ENCODE measurements around the gene PEF1. TPM values are rescaled to one million over a fixed set of nuclear protein-coding genes. Genes with fewer than 3 reads are reported as not detected.

The PEF1 gene
- polyA plus RNA-seq, 2 donors = 38.6 to 62.0 TPM

- no peaks in the 10 kb centered on the region for H3K27me3 ChIP-seq (ENCODE audit: control insufficient read depth in 1 of 2, insufficient read depth in 2 of 2, low read length in 2 of 2)
- no peaks in the 10 kb centered on the region for H3K9me3 ChIP-seq (ENCODE audit: control insufficient read depth in 2 of 2, insufficient read depth in 1 of 2, low read depth in 1 of 2, low read length in 1 of 2)
- peak overlapping the region; percentile 40 to 66 for H3K27ac ChIP-seq (ENCODE audit: low read depth in 2 of 2, low read length in 1 of 2)
- H3K36me3 ChIP-seq (ENCODE audit: control insufficient read depth in 2 of 2, insufficient read depth in 2 of 2, low read length in 1 of 2) = peaks cover 0 to 7% of the 10 kb centered on the region in 2 donors
- WGBS, 2 donors = 58 to 63% methylated on average over 12 to 13 of the region's 13 CpGs
- H3K4me1 ChIP-seq (ENCODE audit: control insufficient read depth in 2 of 2, insufficient read depth in 2 of 2, low read length in 1 of 2) = peaks cover 2 to 13% of the 10 kb centered on the region in 2 donors
- no peak overlapping the region for H3K4me3 ChIP-seq (ENCODE audit: low read depth in 1 of 2, low read length in 2 of 2)
These were observed 60.4 kb downstream of the PEF1 start for GRCh38 chr1:31583995-31584868.

GRCh38 chr1:31583082-31583994, 61.3 kb downstream of the PEF1 start:
- Histone ChIP-seq H3K36me3 (ENCODE audit: control insufficient read depth in 2 of 2, insufficient read depth in 2 of 2, low read length in 1 of 2) (peaks cover 0 to 7% of the 10 kb centered on the region in 2 donors), H3K27ac (ENCODE audit: low read depth in 2 of 2, low read length in 1 of 2) (peak overlapping the region; percentile 40 to 61), H3K9me3 (ENCODE audit: control insufficient read depth in 2 of 2, insufficient read depth in 1 of 2, low read depth in 1 of 2, low read length in 1 of 2) (no peaks in the 10 kb centered on the region), H3K4me1 (ENCODE audit: control insufficient read depth in 2 of 2, insufficient read depth in 2 of 2, low read length in 1 of 2) (peaks cover 2 to 10% of the 10 kb centered on the region in 2 donors), H3K27me3 (ENCODE audit: control insufficient read depth in 1 of 2, insufficient read depth in 2 of 2, low read length in 2 of 2) (no peaks in the 10 kb centered on the region), H3K4me3 (ENCODE audit: low read depth in 1 of 2, low read length in 2 of 2) (no peak overlapping the region)
- WGBS, 2 donors = 71 to 75% methylated on average over 16 of the region's 16 CpGs

- H3K27me3 ChIP-seq (ENCODE audit: control insufficient read depth in 1 of 2, insufficient read depth in 2 of 2, low read length in 2 of 2) = no peaks in the 10 kb centered on the region
- no peaks in the 10 kb centered on the region for H3K9me3 ChIP-seq (ENCODE audit: control insufficient read depth in 2 of 2, insufficient read depth in 1 of 2, low read depth in 1 of 2, low read length in 1 of 2)
- peaks cover 2 to 5% of the 10 kb centered on the region in 2 donors for H3K4me1 ChIP-seq (ENCODE audit: control insufficient read depth in 2 of 2, insufficient read depth in 2 of 2, low read length in 1 of 2)
- 72 to 79% methylated on average over 12 of the region's 12 CpGs for WGBS, 2 donors
- H3K27ac ChIP-seq (ENCODE audit: low read depth in 2 of 2, low read length in 1 of 2) = peak overlapping the region; percentile 21 to 61
- H3K36me3 ChIP-seq (ENCODE audit: control insufficient read depth in 2 of 2, insufficient read depth in 2 of 2, low read length in 1 of 2) = peaks cover 0 to 7% of the 10 kb centered on the region in 2 donors
- H3K4me3 ChIP-seq (ENCODE audit: low read depth in 1 of 2, low read length in 2 of 2) = no peak overlapping the region
These were observed 62.6 kb downstream of the PEF1 start for GRCh38 chr1:31581821-31582810.

- Histone ChIP-seq H3K27me3 (ENCODE audit: control insufficient read depth in 1 of 2, insufficient read depth in 2 of 2, low read length in 2 of 2) (no peaks in the 10 kb centered on the region), H3K9me3 (ENCODE audit: control insufficient read depth in 2 of 2, insufficient read depth in 1 of 2, low read depth in 1 of 2, low read length in 1 of 2) (no peaks in the 10 kb centered on the region), H3K36me3 (ENCODE audit: control insufficient read depth in 2 of 2, insufficient read depth in 2 of 2, low read length in 1 of 2) (peaks cover 0 to 7% of the 10 kb centered on the region in 2 donors), H3K4me1 (ENCODE audit: control insufficient read depth in 2 of 2, insufficient read depth in 2 of 2, low read length in 1 of 2) (peaks cover 0 to 7% of the 10 kb centered on the region in 2 donors), H3K27ac (ENCODE audit: low read depth in 2 of 2, low read length in 1 of 2) (peak overlapping the region; percentile 74 to 79), H3K4me3 (ENCODE audit: low read depth in 1 of 2, low read length in 2 of 2) (no peak overlapping the region)
- 75 to 80% methylated on average over 15 of the region's 15 CpGs for WGBS, 2 donors
These were observed 63.6 kb downstream of the PEF1 start for GRCh38 chr1:31580891-31581603.

GRCh38 chr1:31580513-31580870, 64.2 kb downstream of the PEF1 start:
- H3K36me3 ChIP-seq (ENCODE audit: control insufficient read depth in 2 of 2, insufficient read depth in 2 of 2, low read length in 1 of 2) = peaks cover 0 to 5% of the 10 kb centered on the region in 2 donors
- WGBS, 2 donors = 55 to 62% methylated on average over 5 of the region's 5 CpGs
- peak overlapping the region; percentile 74 to 79 for H3K27ac ChIP-seq (ENCODE audit: low read depth in 2 of 2, low read length in 1 of 2)
- peaks cover 5 to 11% of the 10 kb centered on the region in 2 donors for H3K4me1 ChIP-seq (ENCODE audit: control insufficient read depth in 2 of 2, insufficient read depth in 2 of 2, low read length in 1 of 2)
- H3K4me3 ChIP-seq (ENCODE audit: low read depth in 1 of 2, low read length in 2 of 2) = no peak overlapping the region
- no peaks in the 10 kb centered on the region for H3K27me3 ChIP-seq (ENCODE audit: control insufficient read depth in 1 of 2, insufficient read depth in 2 of 2, low read length in 2 of 2)
- no peaks in the 10 kb centered on the region for H3K9me3 ChIP-seq (ENCODE audit: control insufficient read depth in 2 of 2, insufficient read depth in 1 of 2, low read depth in 1 of 2, low read length in 1 of 2)

Other genes starting within 250 kb of the PEF1 start
- gene SERINC2, start 231.7 kb downstream of the PEF1 start, polyA plus RNA-seq = 100 to 1,000 TPM in 1 of 2 donors, 10 to 100 TPM in 1; 84.2 to 119 TPM
- gene TINAGL1, start 68.4 kb downstream of the PEF1 start, polyA plus RNA-seq = 10 to 100 TPM; 16.4 to 20.0 TPM
- under 1 TPM in 1 of 2 donors, not detected in 1; 0.02 TPM for gene HCRTR1, start 27.2 kb downstream of the PEF1 start, polyA plus RNA-seq
- 10 to 100 TPM; 12.2 to 25.2 TPM for gene COL16A1, start 59.1 kb upstream of the PEF1 start, polyA plus RNA-seq
- gene ADGRB2, start 119.5 kb upstream of the PEF1 start, polyA plus RNA-seq = under 1 TPM; 0.34 to 0.51 TPM
- under 1 TPM; 0.08 to 0.13 TPM for gene SPOCD1, start 171.1 kb upstream of the PEF1 start, polyA plus RNA-seq

Data from esophagus (tissue), 2 donors.